ENCODE results near the gene C4A. TPM values are rescaled to one million over a fixed set of nuclear protein-coding genes. Genes with fewer than 3 reads are reported as not detected.
"Not testable (repeated sequence)": the region's sequence is repeated elsewhere in the genome, so short reads cannot be mapped to it uniquely, and the experiment has no call there.

C4A gene
- 1 to 10 TPM; 3.3 to 3.4 TPM for total RNA-seq
- 0.40 TPM for polyA plus RNA-seq

GRCh38 chr6:31981744-31982143, at the start of gene C4A:
C4A (plus strand) TSS chr6:31982057; CDS start chr6:31982108, 51 bp downstream.
- Mint-ChIP-seq H3K36me3 (peaks cover 0 to 10% (median 4%) of the 10 kb centered on the region in 3 donors), H3K4me1 (peaks cover 2 to 13% (median 4%) of the 10 kb centered on the region in 3 donors)
- H3K27me3 Mint-ChIP-seq; H3K9me3 Mint-ChIP-seq; H3K27ac ChIP-seq (ENCODE audit: low read depth, low read length); H3K4me3 Mint-ChIP-seq; H3K4me3 ChIP-seq (ENCODE audit: low read length); DNase-seq; H3K9me3 ChIP-seq (ENCODE audit: low read length); H3K27ac Mint-ChIP-seq; POLR2A ChIA-PET; H3K36me3 ChIP-seq (ENCODE audit: insufficient read depth, low read length); CTCF ChIA-PET; H3K27me3 ChIP-seq (ENCODE audit: insufficient read depth, low read length, poor library complexity, severe bottlenecking): not testable (repeated sequence)
- H3K4me1 ChIP-seq (ENCODE audit: insufficient read depth, low read length) = peaks cover 19% of the 10 kb centered on the region

GRCh38 chr6:31932137-31932536, 49.7 kb upstream of the C4A start:
- H3K36me3 Mint-ChIP-seq; H3K27me3 ChIP-seq (ENCODE audit: insufficient read depth, low read length, poor library complexity, severe bottlenecking); DNase-seq; H3K4me1 ChIP-seq (ENCODE audit: insufficient read depth, low read length); H3K4me1 Mint-ChIP-seq; H3K4me3 Mint-ChIP-seq; CTCF ChIA-PET; H3K9me3 Mint-ChIP-seq; H3K36me3 ChIP-seq (ENCODE audit: insufficient read depth, low read length); H3K9me3 ChIP-seq (ENCODE audit: low read length); H3K27ac Mint-ChIP-seq; H3K27ac ChIP-seq (ENCODE audit: low read depth, low read length); H3K4me3 ChIP-seq (ENCODE audit: low read length); POLR2A ChIA-PET: not testable (repeated sequence)
- peaks cover 3 to 12% of the 10 kb centered on the region in 2 donors for H3K27me3 Mint-ChIP-seq

GRCh38 chr6:31933537-31933936, 48.3 kb upstream of the C4A start:
- DNase-seq = no peak
- no peaks in the 10 kb centered on the region for H3K9me3 Mint-ChIP-seq
- H3K27ac Mint-ChIP-seq = peak overlapping the region in 1 of 8 donors; percentile 32
- H3K36me3 Mint-ChIP-seq = no peaks in the 10 kb centered on the region
- Histone ChIP-seq H3K27me3 (ENCODE audit: insufficient read depth, low read length, poor library complexity, severe bottlenecking) (peaks cover 4% of the 10 kb centered on the region), H3K4me1 (ENCODE audit: insufficient read depth, low read length) (no peaks in the 10 kb centered on the region), H3K9me3 (ENCODE audit: low read length) (no peaks in the 10 kb centered on the region), H3K27ac (ENCODE audit: low read depth, low read length) (no peak overlapping the region), H3K4me3 (ENCODE audit: low read length) (no peak overlapping the region), H3K36me3 (ENCODE audit: insufficient read depth, low read length) (no peaks in the 10 kb centered on the region)
- H3K4me3 Mint-ChIP-seq = no peak overlapping the region
- peaks cover 3 to 11% of the 10 kb centered on the region in 2 donors for H3K27me3 Mint-ChIP-seq
- H3K4me1 Mint-ChIP-seq = no peaks in the 10 kb centered on the region
- ChIA-PET POLR2A (no interaction called here), CTCF (no interaction called here)

GRCh38 chr6:31935021-31935420, 46.8 kb upstream of the C4A start:
- Mint-ChIP-seq H3K36me3 (no peaks in the 10 kb centered on the region), H3K27me3 (peaks cover 4 to 7% of the 10 kb centered on the region in 2 donors), H3K9me3 (no peaks in the 10 kb centered on the region), H3K4me1 (no peaks in the 10 kb centered on the region), H3K27ac (no peak overlapping the region), H3K4me3 (no peak overlapping the region)
- Histone ChIP-seq H3K4me3 (ENCODE audit: low read length) (no peak overlapping the region), H3K27me3 (ENCODE audit: insufficient read depth, low read length, poor library complexity, severe bottlenecking) (peaks cover 4% of the 10 kb centered on the region), H3K27ac (ENCODE audit: low read depth, low read length) (no peak overlapping the region), H3K9me3 (ENCODE audit: low read length) (no peaks in the 10 kb centered on the region), H3K36me3 (ENCODE audit: insufficient read depth, low read length) (no peaks in the 10 kb centered on the region), H3K4me1 (ENCODE audit: insufficient read depth, low read length) (no peaks in the 10 kb centered on the region)
- ChIA-PET POLR2A (no interaction called here), CTCF (no interaction called here)
- no peak for DNase-seq

GRCh38 chr6:31935823-31936222, 46.0 kb upstream of the C4A start:
- Mint-ChIP-seq H3K4me3 (no peak overlapping the region), H3K27ac (peak overlapping the region in 1 of 8 donors; percentile 24), H3K27me3 (peaks cover 6 to 14% of the 10 kb centered on the region in 2 donors), H3K9me3 (no peaks in the 10 kb centered on the region), H3K4me1 (no peaks in the 10 kb centered on the region), H3K36me3 (no peaks in the 10 kb centered on the region)
- Histone ChIP-seq H3K4me1 (ENCODE audit: insufficient read depth, low read length) (no peaks in the 10 kb centered on the region), H3K4me3 (ENCODE audit: low read length) (no peak overlapping the region), H3K36me3 (ENCODE audit: insufficient read depth, low read length) (no peaks in the 10 kb centered on the region), H3K9me3 (ENCODE audit: low read length) (no peaks in the 10 kb centered on the region), H3K27me3 (ENCODE audit: insufficient read depth, low read length, poor library complexity, severe bottlenecking) (peaks cover 4% of the 10 kb centered on the region), H3K27ac (ENCODE audit: low read depth, low read length) (no peak overlapping the region)
- POLR2A ChIA-PET = no interaction called here
- no peak for DNase-seq
- CTCF ChIA-PET = no interaction called here

GRCh38 chr6:31940256-31940664, 41.6 kb upstream of the C4A start:
- Histone ChIP-seq H3K4me1 (ENCODE audit: insufficient read depth, low read length) (no peaks in the 10 kb centered on the region), H3K27me3 (ENCODE audit: insufficient read depth, low read length, poor library complexity, severe bottlenecking) (peaks cover 3% of the 10 kb centered on the region), H3K4me3 (ENCODE audit: low read length) (no peak overlapping the region), H3K27ac (ENCODE audit: low read depth, low read length) (no peak overlapping the region), H3K36me3 (ENCODE audit: insufficient read depth, low read length) (no peaks in the 10 kb centered on the region), H3K9me3 (ENCODE audit: low read length) (no peaks in the 10 kb centered on the region)
- no peaks in the 10 kb centered on the region for H3K9me3 Mint-ChIP-seq
- H3K27me3 Mint-ChIP-seq = peaks cover 14 to 31% of the 10 kb centered on the region in 2 donors
- CTCF ChIA-PET = no interaction called here
- peak overlapping the region in 1 of 8 donors; percentile 71 for H3K27ac Mint-ChIP-seq
- H3K4me3 Mint-ChIP-seq = no peak overlapping the region
- no peaks in the 10 kb centered on the region for H3K36me3 Mint-ChIP-seq
- DNase-seq = no peak
- POLR2A ChIA-PET = no interaction called here
- no peaks in the 10 kb centered on the region for H3K4me1 Mint-ChIP-seq

- H3K9me3 Mint-ChIP-seq = no peaks in the 10 kb centered on the region
- peaks cover 3% of the 10 kb centered on the region for H3K27me3 ChIP-seq (ENCODE audit: insufficient read depth, low read length, poor library complexity, severe bottlenecking)
- no peak overlapping the region for H3K27ac Mint-ChIP-seq
- no peaks in the 10 kb centered on the region for H3K36me3 Mint-ChIP-seq
- no peak for DNase-seq
- H3K4me3 ChIP-seq (ENCODE audit: low read length) = no peak overlapping the region
- ChIA-PET CTCF (interaction anchor here (1.3 kb wide), 1 partner anchor 8 kb away, joined by 4 read pairs; no protein-coding TSS in a partner anchor), POLR2A (no interaction called here)
- H3K9me3 ChIP-seq (ENCODE audit: low read length) = no peaks in the 10 kb centered on the region
- H3K36me3 ChIP-seq (ENCODE audit: insufficient read depth, low read length) = no peaks in the 10 kb centered on the region
- H3K27ac ChIP-seq (ENCODE audit: low read depth, low read length) = no peak overlapping the region
- H3K4me3 Mint-ChIP-seq = no peak overlapping the region
- H3K4me1 Mint-ChIP-seq = no peaks in the 10 kb centered on the region
- no peaks in the 10 kb centered on the region for H3K4me1 ChIP-seq (ENCODE audit: insufficient read depth, low read length)
- peaks cover 14 to 37% of the 10 kb centered on the region in 2 donors for H3K27me3 Mint-ChIP-seq
These were observed 38.1 kb upstream of the C4A start for GRCh38 chr6:31943742-31944141.

- H3K4me3 Mint-ChIP-seq = no peak overlapping the region
These were observed 36.7 kb upstream of the C4A start for GRCh38 chr6:31945154-31945506.

More at GRCh38 chr6:31945154-31945506, 36.7 kb upstream of the C4A start:
- Mint-ChIP-seq H3K36me3 (no peaks in the 10 kb centered on the region), H3K9me3 (no peaks in the 10 kb centered on the region), H3K27ac (peak overlapping the region in 1 of 8 donors; percentile 47), H3K27me3 (peaks cover 14 to 33% of the 10 kb centered on the region in 2 donors), H3K4me1 (no peaks in the 10 kb centered on the region)
- Histone ChIP-seq H3K4me3 (ENCODE audit: low read length) (no peak overlapping the region), H3K27ac (ENCODE audit: low read depth, low read length) (no peak overlapping the region), H3K4me1 (ENCODE audit: insufficient read depth, low read length) (no peaks in the 10 kb centered on the region), H3K9me3 (ENCODE audit: low read length) (no peaks in the 10 kb centered on the region), H3K27me3 (ENCODE audit: insufficient read depth, low read length, poor library complexity, severe bottlenecking) (peaks cover 3% of the 10 kb centered on the region), H3K36me3 (ENCODE audit: insufficient read depth, low read length) (no peaks in the 10 kb centered on the region)
- ChIA-PET POLR2A (no interaction called here), CTCF (no interaction called here)
- DNase-seq = no peak
